HepG2 (cell line): Measurements from ENCODE around the gene RBM19. TPM values are rescaled to one million over a fixed set of nuclear protein-coding genes. Genes with fewer than 3 reads are reported as not detected.

Source experiments
- ATAC-seq: fragments of 200-7000 bp; cut with Tn5 transposase; 3 replicates; pipeline ENCODE4 v1.9.1; 2020; ENCODE audit warnings: mild to moderate bottlenecking, moderate library complexity
- BruUV-seq: library from RNA; stranded (reverse); fragments of 400-500 nt; replicated peaks from 2 replicates; lab custom pipeline; 2021; lab: Mats Ljungman, UMichigan
- CTCF ChIA-PET: fragments of 300-600 bp; formaldehyde crosslinking; extraction: SDS; loops from one replicate; lab custom pipeline; 2021; ENCODE audit warnings: low total read pairs, inconsistent platforms, low intra/inter-chr PET ratio; lab: Yijun Ruan, JAX
- POLR2A ChIA-PET: fragments of 350-600 bp; sonication (Branson Sonifier 250); formaldehyde crosslinking; loops from one replicate; lab custom pipeline; 2020; ENCODE audit warnings: antibody characterized with exemption, inconsistent platforms; lab: Yijun Ruan, JAX
- DNase-seq: peaks from one replicate; pipeline ENCODE4 v3.0.0-alpha.2; 2015; ENCODE audit warnings: low spot score
- FAIRE-seq: peaks from 3 replicates; lab custom pipeline; 2011; peaks lifted over from hg19 to GRCh38; lab: Jason Lieb, UNC
- H2AFZ ChIP-seq: one replicate; pipeline ENCODE4 v1.6.1; 2011; ENCODE audit warnings: low read length, inconsistent platforms
- H3K27ac ChIP-seq: fragments of 300-600 bp; 3 replicates; pipeline ENCODE4 v1.8.0; 2011; ENCODE audit warnings: mixed run types, mild to moderate bottlenecking, mixed read lengths, low read length, inconsistent platforms; ENCODE audit not compliant: insufficient read depth; ENCODE audit errors: extremely low read length
- H3K27me3 ChIP-seq, 2 experiments: fragments of 200-600 bp in 1 of 2; 2 replicates in 1 of 2; 3 replicates in 1 of 2; pipeline versions ENCODE4 v1.6.0 to v1.8.0; 2011; ENCODE audit warnings: low read length in 2 of 2, mild to moderate bottlenecking in 2 of 2, moderate library complexity in 2 of 2, inconsistent platforms in 1 of 2; ENCODE audit not compliant: insufficient read depth in 2 of 2, control insufficient read depth in 1 of 2
- H3K36me3 ChIP-seq, 2 experiments: fragments of 200-600 bp in 1 of 2; replicated peaks in 1 of 2; 2 replicates in 1 of 2; 3 replicates in 1 of 2; pipeline versions ENCODE4 v1.5.1 to v1.8.0; 2011; ENCODE audit warnings: low read length in 2 of 2, inconsistent platforms in 1 of 2; ENCODE audit not compliant: insufficient read depth in 2 of 2, control insufficient read depth in 1 of 2
- H3K4me1 ChIP-seq: 2 replicates; pipeline ENCODE4 v1.5.1; 2012; ENCODE audit warnings: low read length, inconsistent platforms; ENCODE audit not compliant: insufficient read depth
- H3K4me2 ChIP-seq: 2 replicates; pipeline ENCODE4 v1.6.0; 2011; ENCODE audit warnings: low read depth, low read length, inconsistent platforms
- H3K4me3 ChIP-seq, 3 experiments: fragments of 200-600 bp in 1 of 3; sonication (generic), shearing (Covaris generic) in 1 of 3; replicated peaks in 1 of 3; 2 replicates each; pipeline ENCODE4 v1.5.1; 2011 to 2016; ENCODE audit warnings: low read length in 3 of 3, inconsistent platforms in 2 of 3, low read depth in 2 of 3, mild to moderate bottlenecking in 2 of 3, control low read depth in 1 of 3, mixed read lengths in 1 of 3; ENCODE audit not compliant: insufficient read depth in 1 of 3
- H3K79me2 ChIP-seq: one replicate; pipeline ENCODE4 v1.6.1; 2011; ENCODE audit warnings: low read length, inconsistent platforms; ENCODE audit not compliant: insufficient read depth
- H3K9ac ChIP-seq: 2 replicates; pipeline ENCODE4 v1.6.0; 2011; ENCODE audit warnings: mild to moderate bottlenecking, low read depth, low read length, inconsistent platforms; ENCODE audit not compliant: insufficient read depth
- H3K9me3 ChIP-seq: 2 replicates; pipeline ENCODE4 v1.5.1; 2012; ENCODE audit warnings: mild to moderate bottlenecking, low read length
- H4K20me1 ChIP-seq: 2 replicates; pipeline ENCODE4 v1.6.0; 2011; ENCODE audit warnings: inconsistent platforms, mild to moderate bottlenecking, low read length, moderate library complexity; ENCODE audit not compliant: insufficient read depth
- ARNT ChIP-seq: fragments of 450-650 bp; IDR thresholded peaks from 2 replicates; pipeline ENCODE4 v1.6.1; 2017
- GATAD2A ChIP-seq: IDR thresholded peaks from 2 replicates; pipeline ENCODE4 v1.6.1; 2016
- PCBP2 ChIP-seq: fragments of 200-400 bp; formaldehyde crosslinking; optimal IDR thresholded peaks from 2 replicates; pipeline ENCODE3; 2018; ENCODE audit warnings: low read length, low read depth; ENCODE audit not compliant: poor library complexity, severe bottlenecking
- ZNF333 ChIP-seq: sonication (generic); formaldehyde crosslinking; IDR thresholded peaks from 2 replicates; pipeline ENCODE4 v1.4.0; 2020; ENCODE audit warnings: mild to moderate bottlenecking, missing genetic modification reagents, borderline replicate concordance
- ZNF567 ChIP-seq: sonication (generic); formaldehyde crosslinking; IDR thresholded peaks from 2 replicates; pipeline ENCODE4 v1.8.1; 2023; ENCODE audit warnings: mild to moderate bottlenecking, missing genetic modification reagents, borderline replicate concordance
- WGBS: methylation state at CpG from one replicate; pipeline ENCODE4 v1.1.6; 2017; ENCODE audit warnings: low lambda C conversion rate; 5-methylcytosine and 5-hydroxymethylcytosine counted together
- in situ Hi-C: cut with HindIII; loops from 2 replicates; pipeline ENCODE4 v1.10.0; 2017; ENCODE audit warnings: low pct_unique_long_range_greater_than_20kb; ENCODE audit not compliant: extremely low pct_ligation_motif_present
- intact Hi-C: fragments of 100-400 bp; cut with micrococcal nuclease; formaldehyde crosslinking; loops from one replicate; pipeline ENCODE4 v1.10.0; 2022; ENCODE audit not compliant: unreplicated experiment
- polyA plus RNA-seq, 8 experiments: library from polyadenylated mRNA; depleted of rRNA in 3 of 8; stranded (reverse) in 7 of 8; unstranded in 1 of 8; fragments of >200 nt; fragmentation: Illumina TruSeq in 4 of 8; extraction: Trizol in 4 of 8; gene quantifications; 2 replicates each; pipeline versions ENCODE4 v1.2.1 to v1.2.3, GENCODE V29; 2011 to 2016; ENCODE audit warnings: low read depth in 4 of 8, missing spikeins in 1 of 8, mixed read lengths in 1 of 8; ENCODE audit not compliant: insufficient read depth in 1 of 8
- total RNA-seq, 5 experiments: library from RNA; depleted of rRNA; stranded (reverse); fragments of >200 nt; fragmentation: Illumina TruSeq; extraction: Trizol; gene quantifications; 2 replicates each; pipeline ENCODE4 v1.2.3, GENCODE V29; 2016; ENCODE audit warnings: low read depth in 1 of 5
- TF ChIP-seq, protein P1 (sequence below): sonication (generic); formaldehyde crosslinking; IDR thresholded peaks from 2 replicates; pipeline ENCODE4 v1.8.0; 2022; ENCODE audit warnings: mild to moderate bottlenecking, missing genetic modification reagents; ENCODE audit not compliant: insufficient replicate concordance
- TF ChIP-seq, protein P2 (sequence below): sonication (generic); formaldehyde crosslinking; IDR thresholded peaks from 2 replicates; pipeline ENCODE4 v1.5.1; 2020; ENCODE audit warnings: missing genetic modification reagents, mild to moderate bottlenecking, borderline replicate concordance
- TF ChIP-seq, protein P3 (sequence below): sonication (generic); IDR thresholded peaks from 2 replicates; pipeline ENCODE4 v1.6.1; 2016; ENCODE audit warnings: low read depth, borderline replicate concordance

RBM19 gene
- total and polyA plus RNA-seq, 2 of the 13 experiments (the other 11 are each of a cell fraction or from before 2014, with no cell fraction given): 19.3 to 32.2 TPM

DNA sequence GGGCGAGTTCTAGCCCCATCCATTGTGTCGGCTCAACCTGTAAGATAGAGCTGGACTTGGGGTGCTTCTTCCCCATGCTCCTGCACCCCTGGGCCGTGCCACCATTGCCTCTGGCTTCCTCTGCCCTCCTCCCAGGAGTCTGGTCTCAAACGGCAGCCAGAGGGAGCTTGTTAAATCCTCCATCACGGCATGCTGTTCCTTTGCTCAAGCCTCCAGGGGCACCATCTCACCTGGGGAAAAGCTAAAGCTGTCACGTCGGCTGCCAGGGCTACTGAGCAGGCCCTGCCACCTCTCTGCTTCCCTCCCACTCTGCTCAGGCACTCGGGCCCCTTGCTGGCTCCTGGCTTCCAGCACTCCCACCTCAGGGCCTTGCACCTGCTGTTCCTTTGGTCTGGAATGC is 140.4 kb downstream of the RBM19 start:
- in situ Hi-C loops (loop anchor here (10.0 kb wide), 1 partner anchor 361 kb away; no protein-coding TSS in a partner anchor), intact Hi-C loops (no loop called here)
- FAIRE-seq (no peak), ATAC-seq (no peak), DNase-seq (no peak)
- Histone ChIP-seq H3K79me2 (no peaks in the 10 kb centered on the region), H3K4me3 (no peak overlapping the region), H3K36me3 (peaks cover 3 to 10% of the 10 kb centered on the region in 2 experiments; a peak in 3 of 5 replicates), H3K9ac (no peak overlapping the region), H3K27me3 (no peaks in the 10 kb centered on the region), H3K4me2 (no peak overlapping the region), H4K20me1 (no peaks in the 10 kb centered on the region), H3K27ac (no peak overlapping the region), H2AFZ (no peak overlapping the region), H3K9me3 (no peaks in the 10 kb centered on the region), H3K4me1 (no peaks in the 10 kb centered on the region)
- WGBS: 98% methylated on average over 6 of the region's 8 CpGs
- BruUV-seq: no TSS peak
- ChIA-PET POLR2A (no interaction called here), CTCF (no interaction called here)
- TF ChIP-seq GATAD2A: no peak
- TF ChIP-seq ZNF567 (CRISPR knock-in tag): no peak
- TF ChIP-seq, protein P1, sequence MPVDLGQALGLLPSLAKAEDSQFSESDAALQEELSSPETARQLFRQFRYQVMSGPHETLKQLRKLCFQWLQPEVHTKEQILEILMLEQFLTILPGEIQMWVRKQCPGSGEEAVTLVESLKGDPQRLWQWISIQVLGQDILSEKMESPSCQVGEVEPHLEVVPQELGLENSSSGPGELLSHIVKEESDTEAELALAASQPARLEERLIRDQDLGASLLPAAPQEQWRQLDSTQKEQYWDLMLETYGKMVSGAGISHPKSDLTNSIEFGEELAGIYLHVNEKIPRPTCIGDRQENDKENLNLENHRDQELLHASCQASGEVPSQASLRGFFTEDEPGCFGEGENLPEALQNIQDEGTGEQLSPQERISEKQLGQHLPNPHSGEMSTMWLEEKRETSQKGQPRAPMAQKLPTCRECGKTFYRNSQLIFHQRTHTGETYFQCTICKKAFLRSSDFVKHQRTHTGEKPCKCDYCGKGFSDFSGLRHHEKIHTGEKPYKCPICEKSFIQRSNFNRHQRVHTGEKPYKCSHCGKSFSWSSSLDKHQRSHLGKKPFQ: no peak
- TF ChIP-seq, protein P2, sequence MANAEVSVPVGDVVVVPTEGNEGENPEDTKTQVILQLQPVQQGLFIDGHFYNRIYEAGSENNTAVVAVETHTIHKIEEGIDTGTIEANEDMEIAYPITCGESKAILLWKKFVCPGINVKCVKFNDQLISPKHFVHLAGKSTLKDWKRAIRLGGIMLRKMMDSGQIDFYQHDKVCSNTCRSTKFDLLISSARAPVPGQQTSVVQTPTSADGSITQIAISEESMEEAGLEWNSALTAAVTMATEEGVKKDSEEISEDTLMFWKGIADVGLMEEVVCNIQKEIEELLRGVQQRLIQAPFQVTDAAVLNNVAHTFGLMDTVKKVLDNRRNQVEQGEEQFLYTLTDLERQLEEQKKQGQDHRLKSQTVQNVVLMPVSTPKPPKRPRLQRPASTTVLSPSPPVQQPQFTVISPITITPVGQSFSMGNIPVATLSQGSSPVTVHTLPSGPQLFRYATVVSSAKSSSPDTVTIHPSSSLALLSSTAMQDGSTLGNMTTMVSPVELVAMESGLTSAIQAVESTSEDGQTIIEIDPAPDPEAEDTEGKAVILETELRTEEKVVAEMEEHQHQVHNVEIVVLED (CRISPR knock-in tag): no peak
- TF ChIP-seq, protein P3, sequence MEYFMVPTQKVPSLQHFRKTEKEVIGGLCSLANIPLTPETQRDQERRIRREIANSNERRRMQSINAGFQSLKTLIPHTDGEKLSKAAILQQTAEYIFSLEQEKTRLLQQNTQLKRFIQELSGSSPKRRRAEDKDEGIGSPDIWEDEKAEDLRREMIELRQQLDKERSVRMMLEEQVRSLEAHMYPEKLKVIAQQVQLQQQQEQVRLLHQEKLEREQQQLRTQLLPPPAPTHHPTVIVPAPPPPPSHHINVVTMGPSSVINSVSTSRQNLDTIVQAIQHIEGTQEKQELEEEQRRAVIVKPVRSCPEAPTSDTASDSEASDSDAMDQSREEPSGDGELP: no peak
- no peak for TF ChIP-seq ZNF333 (CRISPR knock-in tag)
- no peak for TF ChIP-seq ARNT
- no peak for TF ChIP-seq PCBP2
